K562 (cell line): ENCODE results near the gene GTF2A2. TPM values are rescaled to one million over a fixed set of nuclear protein-coding genes. Genes with fewer than 3 reads are reported as not detected.

Source experiments
- CREB5 ChIP-seq: fragments of 250-450 bp; sonication (Bioruptor Pico); IDR thresholded peaks from 2 replicates; pipeline ENCODE4 v1.5.0; 2020; ENCODE audit warnings: mild to moderate bottlenecking
- GTF2A2 ChIP-seq: IDR thresholded peaks from 2 replicates; pipeline ENCODE4 v1.6.1; 2016; ENCODE audit warnings: mild to moderate bottlenecking, missing genetic modification characterization, missing compliant biosample characterization
- IRF9 ChIP-seq: fragments of 450-650 bp; IDR thresholded peaks from 2 replicates; pipeline ENCODE4 v1.6.1; 2016; ENCODE audit warnings: missing biosample characterization, missing genetic modification characterization
- MAX ChIP-seq: sonication (generic); formaldehyde crosslinking; IDR thresholded peaks from 2 replicates; pipeline ENCODE4 v1.9.0; 2022; ENCODE audit warnings: mild to moderate bottlenecking, missing genetic modification reagents
- MAZ ChIP-seq, 2 experiments: fragments of 450-650 bp in 1 of 2; sonication (generic) in 1 of 2; formaldehyde crosslinking; IDR thresholded peaks in 1 of 2; conservative IDR thresholded peaks in 1 of 2; 2 replicates each; pipeline versions ENCODE4 v1.4.0 to v1.5.0; 2020; ENCODE audit warnings: mild to moderate bottlenecking in 1 of 2, missing genetic modification reagents in 1 of 2
- MTA2 ChIP-seq: fragments of 450-650 bp; IDR thresholded peaks from 2 replicates; pipeline ENCODE4 v1.6.1; 2016; ENCODE audit warnings: low read depth
- THRAP3 ChIP-seq: fragments of 450-650 bp; IDR thresholded peaks from 2 replicates; pipeline ENCODE4 v1.6.1; 2016; ENCODE audit warnings: mild to moderate bottlenecking, inconsistent platforms, borderline replicate concordance
- ZFP91 ChIP-seq: sonication (generic); formaldehyde crosslinking; IDR thresholded peaks from 2 replicates; pipeline ENCODE4 v1.8.0; 2022; ENCODE audit warnings: mild to moderate bottlenecking, missing genetic modification reagents
- ZNF75A ChIP-seq: fragments of 450-650 bp; formaldehyde crosslinking; IDR thresholded peaks from 2 replicates; pipeline ENCODE4 v1.4.0; 2020; ENCODE audit warnings: mild to moderate bottlenecking
- ZNF766 ChIP-seq: fragments of 200-800 bp; sonication (Bioruptor generic); conservative IDR thresholded peaks from 2 replicates; pipeline ENCODE4 v1.6.1; 2016; ENCODE audit warnings: missing genetic modification characterization, missing compliant biosample characterization
- polyA plus RNA-seq, 8 experiments: library from polyadenylated mRNA; depleted of rRNA in 4 of 8; stranded (reverse) in 5 of 8; unstranded in 3 of 8; fragments of >200 nt; fragmentation: Nextera tagmentation in 2 of 8; fragmentation: Illumina TruSeq in 1 of 8; extraction: Ambion mirVana in 2 of 8; extraction: Trizol in 1 of 8; gene quantifications; 2 replicates each; pipeline versions ENCODE4 v1.2.1 to v1.2.3, GENCODE V29; 2011 to 2014; ENCODE audit warnings: inconsistent platforms in 1 of 8, missing spikeins in 1 of 8
- total RNA-seq, 7 experiments: library from RNA; depleted of rRNA in 6 of 7; stranded (reverse); fragments of >200 nt in 6 of 7; fragmentation: Illumina TruSeq in 2 of 7; extraction: Trizol in 2 of 7; gene quantifications; 2 replicates each; pipeline versions ENCODE4 v1.2.1 to v1.2.3, GENCODE V29; 2011 to 2021; ENCODE audit warnings: low replicate concordance in 1 of 7

Gene GTF2A2
- total and polyA plus RNA-seq, 9 of the 15 experiments (the other 6 are each of a cell fraction or from before 2014, with no cell fraction given) = 128 to 656 (median 172) TPM

GRCh38 chr15:59694779-59695178, 37.5 kb upstream of the GTF2A2 start (continued):
- TF ChIP-seq CREB5 (CRISPR knock-in tag) (no peak), THRAP3 (no peak), ZFP91 (CRISPR knock-in tag) (no peak), IRF9 (no peak), MAX (CRISPR knock-in tag) (no peak), MTA2 (no peak), MAZ (CRISPR knock-in tag; conservative IDR thresholded peaks at IDR 0.05 in 1 of 2, IDR thresholded peaks at IDR 0.05 in 1 of 2) (no peak), ZNF766 (CRISPR knock-in tag) (no peak), GTF2A2 (tag) (no peak), ZNF75A (CRISPR knock-in tag) (no peak)
